ENCODE measurements around the gene HNRNPK.

The HNRNPK gene

GRCh38 chr9:83979812-83980394 lies at the start of gene HNRNPK:
TSS of gene HNRNPK (minus strand) at chr9:83980215. CDS start at chr9:83978252, 1,963 bp downstream.
- peak; percentile 97 for DNase-seq

GRCh38 chr9:84027201-84027600 lies 47.2 kb upstream of the HNRNPK start:
- DNase-seq = no peak

GRCh38 chr9:84024041-84024575 lies 44.1 kb upstream of the HNRNPK start:
- DNase-seq = no peak

- DNase-seq = no peak
These were observed 27.6 kb upstream of the HNRNPK start for GRCh38 chr9:84007662-84008061.

- no peak for DNase-seq
These were observed 23.2 kb upstream of the HNRNPK start for GRCh38 chr9:84003246-84003645.

- no peak for DNase-seq
These were observed 22.3 kb upstream of the HNRNPK start for GRCh38 chr9:84002344-84002743.

GRCh38 chr9:84001621-84002020 lies 21.6 kb upstream of the HNRNPK start:
- DNase-seq = no peak

GRCh38 chr9:84000186-84000585 lies 20.2 kb upstream of the HNRNPK start:
- DNase-seq = no peak

GRCh38 chr9:83999141-83999918 lies 19.3 kb upstream of the HNRNPK start:
- DNase-seq = no peak

- no peak for DNase-seq
These were observed 16.1 kb upstream of the HNRNPK start for GRCh38 chr9:83996126-83996525.

GRCh38 chr9:83992901-83993300 lies 12.9 kb upstream of the HNRNPK start:
- DNase-seq = no peak

- no peak for DNase-seq
These were observed 12.4 kb upstream of the HNRNPK start for GRCh38 chr9:83992407-83992806.

- no peak for DNase-seq
These were observed 11.3 kb upstream of the HNRNPK start for GRCh38 chr9:83991355-83991754.

- DNase-seq = no peak
These were observed 8.4 kb upstream of the HNRNPK start for GRCh38 chr9:83988411-83988810.

- no peak for DNase-seq
These were observed 7.4 kb upstream of the HNRNPK start for GRCh38 chr9:83987402-83987791.

GRCh38 chr9:83986765-83987401 lies 6.9 kb upstream of the HNRNPK start:
- DNase-seq = no peak

GRCh38 chr9:83986195-83986594 lies 6.2 kb upstream of the HNRNPK start:
- DNase-seq = no peak

GRCh38 chr9:83981126-83981871 lies 1.3 kb upstream of the HNRNPK start:
- no peak for DNase-seq

GRCh38 chr9:83980395-83981125 lies 545 bp upstream of the HNRNPK start, which contains the start of gene RMI1:
TSS of gene RMI1 (plus strand) at chr9:83980805. CDS start at chr9:84000987, 20,182 bp downstream.
- DNase-seq = peak; percentile 99

- peak; percentile 90 for DNase-seq
These were observed 813 bp downstream of the HNRNPK start for GRCh38 chr9:83978992-83979811.

- no peak for DNase-seq
These were observed 2.8 kb downstream of the HNRNPK start for GRCh38 chr9:83977196-83977595.

Data from islet precursor cell (in vitro differentiated cells).